SK-N-SH treated with all-trans-retinoic acid at 6 μM for 48 hours (cell line): ENCODE results near the gene DIABLO.

ENCODE experiments used
- ARNTL ChIP-seq: fragments of 450-650 bp; formaldehyde crosslinking; IDR thresholded peaks from 2 replicates; pipeline ENCODE4 v1.5.0; 2020; ENCODE audit warnings: low read depth, mild to moderate bottlenecking, moderate library complexity, borderline replicate concordance
- BACH2 ChIP-seq: fragments of 250-450 bp; sonication (Bioruptor Pico); IDR thresholded peaks from 2 replicates; pipeline ENCODE4 v1.9.0; 2021; ENCODE audit warnings: mild to moderate bottlenecking, borderline replicate concordance
- ISL1 ChIP-seq: fragments of 250-450 bp; sonication (Bioruptor Pico); IDR thresholded peaks from 2 replicates; pipeline ENCODE4 v2.1.2; 2022; ENCODE audit warnings: mild to moderate bottlenecking, moderate library complexity
- PPARA ChIP-seq: fragments of 250-450 bp; sonication (Bioruptor Pico); IDR thresholded peaks from 2 replicates; pipeline ENCODE4 v1.5.0; 2020; ENCODE audit warnings: mild to moderate bottlenecking, borderline replicate concordance
- RARB ChIP-seq: fragments of 250-450 bp; sonication (Bioruptor Pico); IDR thresholded peaks from 2 replicates; pipeline ENCODE4 v1.8.0; 2021; ENCODE audit warnings: mild to moderate bottlenecking, moderate library complexity
- ZC3H10 ChIP-seq: fragments of 250-450 bp; sonication (Bioruptor Pico); IDR thresholded peaks from 2 replicates; pipeline ENCODE4 v1.5.1; 2021; ENCODE audit warnings: mild to moderate bottlenecking, moderate library complexity
- ZFP3 ChIP-seq: fragments of 250-450 bp; sonication (Bioruptor Pico); IDR thresholded peaks from 2 replicates; pipeline ENCODE4 v1.5.0; 2020; ENCODE audit warnings: mild to moderate bottlenecking, moderate library complexity
- ZNF8 ChIP-seq: fragments of 450-650 bp; formaldehyde crosslinking; IDR thresholded peaks from 2 replicates; pipeline ENCODE4 v1.5.0; 2020; ENCODE audit warnings: mild to moderate bottlenecking, moderate library complexity
- TF ChIP-seq, protein P1 (sequence below): fragments of 250-450 bp; sonication (Bioruptor Pico); IDR thresholded peaks from 2 replicates; pipeline ENCODE4 v1.8.0; 2020; ENCODE audit warnings: mild to moderate bottlenecking, moderate library complexity, borderline replicate concordance
- TF ChIP-seq, protein P2 (sequence below): fragments of 250-450 bp; sonication (Bioruptor Pico); IDR thresholded peaks from 2 replicates; pipeline ENCODE4 v1.8.0; 2021; ENCODE audit warnings: low read depth, mild to moderate bottlenecking, moderate library complexity, borderline replicate concordance
- TF ChIP-seq, protein P3 (sequence below): fragments of 250-450 bp; sonication (Bioruptor Pico); IDR thresholded peaks from 2 replicates; pipeline ENCODE4 v1.5.0; 2020; ENCODE audit warnings: mild to moderate bottlenecking, moderate library complexity

DNA sequence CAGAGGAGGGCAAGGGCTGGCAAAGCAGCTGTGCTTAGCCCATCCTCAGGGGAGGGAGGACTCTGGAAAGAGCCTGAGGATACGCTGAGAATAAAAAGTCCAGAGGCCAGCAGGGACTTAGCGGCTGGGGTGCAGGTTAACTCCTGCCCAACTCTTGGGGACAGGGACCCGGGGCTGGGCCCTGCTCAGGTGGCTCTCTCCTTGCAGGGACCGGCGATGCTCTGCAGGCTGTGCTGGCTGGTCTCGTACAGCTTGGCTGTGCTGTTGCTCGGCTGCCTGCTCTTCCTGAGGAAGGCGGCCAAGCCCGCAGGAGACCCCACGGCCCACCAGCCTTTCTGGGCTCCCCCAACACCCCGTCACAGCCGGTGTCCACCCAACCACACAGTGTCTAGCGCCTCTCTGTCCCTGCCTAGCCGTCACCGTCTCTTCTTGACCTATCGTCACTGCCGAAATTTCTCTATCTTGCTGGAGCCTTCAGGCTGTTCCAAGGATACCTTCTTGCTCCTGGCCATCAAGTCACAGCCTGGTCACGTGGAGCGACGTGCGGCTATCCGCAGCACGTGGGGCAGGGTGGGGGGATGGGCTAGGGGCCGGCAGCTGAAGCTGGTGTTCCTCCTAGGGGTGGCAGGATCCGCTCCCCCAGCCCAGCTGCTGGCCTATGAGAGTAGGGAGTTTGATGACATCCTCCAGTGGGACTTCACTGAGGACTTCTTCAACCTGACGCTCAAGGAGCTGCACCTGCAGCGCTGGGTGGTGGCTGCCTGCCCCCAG, 19.6 kb downstream of the DIABLO start:
- TF ChIP-seq, protein P1, sequence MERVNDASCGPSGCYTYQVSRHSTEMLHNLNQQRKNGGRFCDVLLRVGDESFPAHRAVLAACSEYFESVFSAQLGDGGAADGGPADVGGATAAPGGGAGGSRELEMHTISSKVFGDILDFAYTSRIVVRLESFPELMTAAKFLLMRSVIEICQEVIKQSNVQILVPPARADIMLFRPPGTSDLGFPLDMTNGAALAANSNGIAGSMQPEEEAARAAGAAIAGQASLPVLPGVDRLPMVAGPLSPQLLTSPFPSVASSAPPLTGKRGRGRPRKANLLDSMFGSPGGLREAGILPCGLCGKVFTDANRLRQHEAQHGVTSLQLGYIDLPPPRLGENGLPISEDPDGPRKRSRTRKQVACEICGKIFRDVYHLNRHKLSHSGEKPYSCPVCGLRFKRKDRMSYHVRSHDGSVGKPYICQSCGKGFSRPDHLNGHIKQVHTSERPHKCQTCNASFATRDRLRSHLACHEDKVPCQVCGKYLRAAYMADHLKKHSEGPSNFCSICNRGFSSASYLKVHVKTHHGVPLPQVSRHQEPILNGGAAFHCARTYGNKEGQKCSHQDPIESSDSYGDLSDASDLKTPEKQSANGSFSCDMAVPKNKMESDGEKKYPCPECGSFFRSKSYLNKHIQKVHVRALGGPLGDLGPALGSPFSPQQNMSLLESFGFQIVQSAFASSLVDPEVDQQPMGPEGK (CRISPR knock-in tag): no peak
- TF ChIP-seq RARB: no peak
- no peak for TF ChIP-seq ZFP3 (CRISPR knock-in tag)
- TF ChIP-seq, protein P2, sequence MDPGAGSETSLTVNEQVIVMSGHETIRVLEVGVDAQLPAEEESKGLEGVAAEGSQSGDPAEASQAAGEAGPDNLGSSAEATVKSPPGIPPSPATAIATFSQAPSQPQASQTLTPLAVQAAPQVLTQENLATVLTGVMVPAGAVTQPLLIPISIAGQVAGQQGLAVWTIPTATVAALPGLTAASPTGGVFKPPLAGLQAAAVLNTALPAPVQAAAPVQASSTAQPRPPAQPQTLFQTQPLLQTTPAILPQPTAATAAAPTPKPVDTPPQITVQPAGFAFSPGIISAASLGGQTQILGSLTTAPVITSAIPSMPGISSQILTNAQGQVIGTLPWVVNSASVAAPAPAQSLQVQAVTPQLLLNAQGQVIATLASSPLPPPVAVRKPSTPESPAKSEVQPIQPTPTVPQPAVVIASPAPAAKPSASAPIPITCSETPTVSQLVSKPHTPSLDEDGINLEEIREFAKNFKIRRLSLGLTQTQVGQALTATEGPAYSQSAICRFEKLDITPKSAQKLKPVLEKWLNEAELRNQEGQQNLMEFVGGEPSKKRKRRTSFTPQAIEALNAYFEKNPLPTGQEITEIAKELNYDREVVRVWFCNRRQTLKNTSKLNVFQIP (CRISPR knock-in tag): no peak
- no peak for TF ChIP-seq ZNF8 (CRISPR knock-in tag)
- TF ChIP-seq ZC3H10 (CRISPR knock-in tag): no peak
- TF ChIP-seq BACH2 (CRISPR knock-in tag): no peak
- TF ChIP-seq, protein P3, sequence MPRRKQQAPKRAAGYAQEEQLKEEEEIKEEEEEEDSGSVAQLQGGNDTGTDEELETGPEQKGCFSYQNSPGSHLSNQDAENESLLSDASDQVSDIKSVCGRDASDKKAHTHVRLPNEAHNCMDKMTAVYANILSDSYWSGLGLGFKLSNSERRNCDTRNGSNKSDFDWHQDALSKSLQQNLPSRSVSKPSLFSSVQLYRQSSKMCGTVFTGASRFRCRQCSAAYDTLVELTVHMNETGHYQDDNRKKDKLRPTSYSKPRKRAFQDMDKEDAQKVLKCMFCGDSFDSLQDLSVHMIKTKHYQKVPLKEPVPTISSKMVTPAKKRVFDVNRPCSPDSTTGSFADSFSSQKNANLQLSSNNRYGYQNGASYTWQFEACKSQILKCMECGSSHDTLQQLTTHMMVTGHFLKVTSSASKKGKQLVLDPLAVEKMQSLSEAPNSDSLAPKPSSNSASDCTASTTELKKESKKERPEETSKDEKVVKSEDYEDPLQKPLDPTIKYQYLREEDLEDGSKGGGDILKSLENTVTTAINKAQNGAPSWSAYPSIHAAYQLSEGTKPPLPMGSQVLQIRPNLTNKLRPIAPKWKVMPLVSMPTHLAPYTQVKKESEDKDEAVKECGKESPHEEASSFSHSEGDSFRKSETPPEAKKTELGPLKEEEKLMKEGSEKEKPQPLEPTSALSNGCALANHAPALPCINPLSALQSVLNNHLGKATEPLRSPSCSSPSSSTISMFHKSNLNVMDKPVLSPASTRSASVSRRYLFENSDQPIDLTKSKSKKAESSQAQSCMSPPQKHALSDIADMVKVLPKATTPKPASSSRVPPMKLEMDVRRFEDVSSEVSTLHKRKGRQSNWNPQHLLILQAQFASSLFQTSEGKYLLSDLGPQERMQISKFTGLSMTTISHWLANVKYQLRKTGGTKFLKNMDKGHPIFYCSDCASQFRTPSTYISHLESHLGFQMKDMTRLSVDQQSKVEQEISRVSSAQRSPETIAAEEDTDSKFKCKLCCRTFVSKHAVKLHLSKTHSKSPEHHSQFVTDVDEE (CRISPR knock-in tag): no peak
- TF ChIP-seq ISL1 (CRISPR knock-in tag): no peak
- no peak for TF ChIP-seq ARNTL (CRISPR knock-in tag)
- no peak for TF ChIP-seq PPARA (CRISPR knock-in tag)
